GM19467 (cell line): Measurements from ENCODE around the gene THAP11.
"Not testable (repeated sequence)": the region's sequence is repeated elsewhere in the genome, so short reads cannot be mapped to it uniquely, and the experiment has no call there.

ENCODE experiments used
- ATAC-seq: cut with Tn5 transposase; IDR thresholded peaks from one replicate; pipeline ENCODE4 v1.9.1; 2021; ENCODE audit warnings: mild to moderate bottlenecking, moderate library complexity; ENCODE audit not compliant: unreplicated experiment

The THAP11 gene

GRCh38 chr16:67833415-67834241 lies 8.5 kb upstream of the THAP11 start:
- peak; percentile 94 for ATAC-seq

DNA sequence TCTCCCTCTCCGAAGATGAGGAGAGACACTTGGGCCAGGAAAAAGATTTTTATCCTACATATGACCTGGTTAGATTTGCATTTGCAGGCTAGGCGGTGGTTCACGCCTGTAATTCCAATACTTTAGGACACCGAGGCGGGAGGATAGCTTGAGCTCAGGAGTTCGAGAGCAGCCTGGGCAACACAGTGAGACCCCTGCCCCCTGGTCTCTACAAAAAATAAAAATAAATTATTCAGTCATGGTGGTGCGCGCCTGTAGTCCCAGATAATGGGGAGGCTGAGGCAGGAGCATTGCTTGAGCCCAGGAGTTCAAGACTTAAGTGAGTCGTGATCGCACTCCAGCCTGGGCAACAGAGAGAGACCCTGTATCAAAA lies 7.9 kb upstream of the THAP11 start:
- ATAC-seq, result no peak

GRCh38 chr16:67837190-67837589 lies 4.9 kb upstream of the THAP11 start:
- not testable (repeated sequence) for ATAC-seq

DNA sequence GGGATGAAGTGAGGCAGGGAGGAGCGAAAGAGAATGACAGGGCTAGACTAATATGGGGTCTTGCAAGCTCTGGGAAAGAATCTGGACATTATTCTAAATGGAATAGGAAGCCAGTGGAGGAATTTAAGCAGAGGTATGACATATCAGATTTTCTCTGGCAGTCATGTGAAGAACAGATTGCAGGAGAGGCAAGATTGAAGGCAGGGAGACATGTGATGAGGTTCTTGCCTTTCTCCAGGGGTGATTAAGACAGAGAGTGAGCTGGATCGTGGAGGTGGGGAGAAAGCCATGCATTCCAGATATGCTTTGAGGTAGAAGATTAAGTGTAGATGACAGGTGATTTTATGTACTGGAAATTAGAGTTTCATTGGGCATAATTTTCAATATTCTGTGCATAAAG lies 4.3 kb upstream of the THAP11 start:
- no peak for ATAC-seq

DNA sequence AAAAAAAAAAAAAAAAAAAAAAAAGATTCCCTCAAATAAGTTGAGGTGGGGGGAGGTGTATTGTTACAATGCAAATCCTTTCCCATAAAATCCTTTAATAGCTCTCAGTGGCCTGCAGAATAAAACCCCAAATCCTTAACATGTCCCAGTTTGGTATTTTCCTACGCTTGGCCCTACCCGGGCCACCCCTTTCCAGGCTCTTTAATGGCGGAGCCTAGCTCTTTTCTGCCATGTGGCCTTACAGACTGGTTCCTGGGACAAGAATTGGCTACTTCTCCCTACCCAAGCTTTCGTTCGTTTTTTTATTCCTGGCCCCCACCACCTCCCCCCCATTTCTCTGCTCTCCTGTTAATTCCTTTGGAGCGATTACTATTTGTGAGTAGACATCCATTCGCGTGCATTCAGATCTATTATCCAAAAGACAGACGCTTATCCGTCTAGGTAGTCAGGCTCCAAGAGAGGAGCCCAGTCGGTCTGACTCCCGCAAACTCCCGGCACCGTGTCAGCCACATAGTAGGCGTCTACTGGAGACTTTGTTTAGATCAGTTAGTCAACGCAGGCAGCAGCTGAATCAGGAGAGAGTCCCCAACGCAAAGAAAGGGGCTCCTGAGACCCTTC lies 813 bp upstream of the THAP11 start:
- ATAC-seq, result no peak

- peak; percentile 2 for ATAC-seq
Measured at GRCh38 chr16:67842509-67843342, 606 bp downstream of the THAP11 start.

GRCh38 chr16:67843343-67843765 lies 1.2 kb downstream of the THAP11 start:
- no peak for ATAC-seq

DNA sequence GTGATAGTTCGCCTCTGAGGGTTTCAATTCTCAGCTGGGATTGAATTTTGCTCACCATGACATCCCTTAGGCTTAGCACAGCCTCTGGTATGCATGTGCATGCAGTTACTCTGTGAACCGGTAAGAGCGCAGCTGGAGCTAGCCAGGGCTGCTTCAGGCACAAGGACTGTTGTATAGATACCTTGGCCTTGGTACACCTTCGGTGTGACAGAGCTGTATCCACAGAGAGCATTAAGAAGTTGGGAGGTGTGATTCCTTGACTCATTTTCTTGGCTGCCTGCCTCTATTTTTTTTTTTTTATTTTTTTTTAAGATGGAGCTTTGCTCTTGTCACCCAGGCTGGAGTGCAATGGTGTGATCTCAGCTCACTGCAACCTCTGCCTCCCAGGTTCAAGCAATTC lies 2.4 kb downstream of the THAP11 start:
- no peak for ATAC-seq

- ATAC-seq, result no peak
Measured at GRCh38 chr16:67845291-67846062, 3.4 kb downstream of the THAP11 start.

DNA sequence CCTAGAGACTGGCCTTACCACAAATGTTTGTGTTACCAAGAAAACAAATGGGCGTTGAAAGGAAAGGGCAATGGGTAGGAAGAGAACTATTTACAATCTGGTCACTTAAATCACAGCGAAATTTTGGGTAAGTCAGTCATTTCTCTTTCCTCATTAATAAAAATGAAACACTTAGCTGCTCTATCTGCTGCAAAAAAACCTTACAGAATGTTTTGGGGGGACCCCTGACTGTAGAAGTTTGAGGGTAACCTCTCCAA lies 3.9 kb downstream of the THAP11 start:
- ATAC-seq, result no peak

DNA sequence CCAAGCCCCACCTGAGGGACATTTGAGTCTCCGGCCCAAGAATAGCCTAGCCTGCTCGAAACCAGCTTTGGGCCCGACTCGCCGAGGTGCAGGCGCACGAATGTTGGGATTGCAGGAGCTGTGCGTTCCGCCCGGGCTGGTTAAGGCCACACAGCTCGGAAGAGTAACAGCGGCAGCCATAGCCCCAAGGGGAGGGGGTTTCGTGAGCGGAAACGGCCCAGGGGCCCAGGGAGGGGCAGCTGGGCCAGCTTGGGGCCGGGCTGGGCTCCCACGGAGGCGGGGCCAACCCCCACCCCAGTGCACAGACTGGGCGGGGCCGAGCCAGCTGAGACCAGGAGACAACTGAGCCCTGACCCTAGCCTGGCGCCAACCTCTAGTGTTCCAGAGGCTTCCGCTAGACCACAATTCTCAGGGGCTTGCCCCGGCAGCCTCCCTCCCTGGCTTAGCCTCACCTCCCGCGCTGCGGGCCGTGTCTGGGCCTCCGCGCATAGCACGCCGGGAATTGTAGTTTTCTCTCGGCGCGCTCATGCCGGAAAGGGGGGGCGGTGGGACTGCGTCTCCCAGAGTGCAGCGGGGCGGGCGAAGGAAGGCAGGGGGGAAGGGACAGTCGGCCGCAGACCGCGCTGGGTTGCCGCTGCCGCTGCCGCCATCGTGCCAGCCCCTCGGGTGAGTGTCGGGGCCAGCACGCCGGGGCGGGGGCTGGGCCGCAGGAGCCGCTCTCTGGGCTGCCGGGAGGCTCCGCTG lies 4.4 kb downstream of the THAP11 start, which contains the start of gene NUTF2:
TSS of gene NUTF2 (plus strand) at position 614 of the 744 bp plus-strand sequence. CDS start 18,198 bp downstream, outside the sequence.
- ATAC-seq, result peak; percentile 52

- ATAC-seq, result peak; percentile 29
Measured at GRCh38 chr16:67847064-67847861, 5.1 kb downstream of the THAP11 start, which contains the start of gene CENPT. CENPT (minus strand) TSS chr16:67847693; CDS start chr16:67833859, 13,834 bp downstream.

DNA sequence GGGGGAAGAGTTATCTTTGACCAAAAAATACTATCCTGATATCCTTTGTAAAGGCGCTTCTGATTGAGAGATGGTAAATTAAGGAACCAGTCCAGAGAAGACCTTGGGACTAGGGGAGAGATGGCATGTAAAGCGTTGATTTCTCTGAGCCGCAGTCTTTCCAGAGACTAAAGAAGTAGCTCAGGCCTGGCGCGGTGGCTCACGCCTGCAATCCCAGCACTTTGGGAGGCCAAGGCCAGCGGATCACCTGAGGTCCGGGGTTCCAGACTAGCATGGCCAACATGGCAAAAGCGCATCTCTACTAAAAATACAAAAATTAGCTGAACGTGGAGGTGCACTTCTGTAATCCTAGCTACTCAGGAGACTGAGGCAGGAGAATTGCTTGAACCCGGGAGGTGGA lies 6.0 kb downstream of the THAP11 start:
- ATAC-seq, result no peak

- ATAC-seq, result no peak
Measured at GRCh38 chr16:67853670-67854069, 11.6 kb downstream of the THAP11 start.

DNA sequence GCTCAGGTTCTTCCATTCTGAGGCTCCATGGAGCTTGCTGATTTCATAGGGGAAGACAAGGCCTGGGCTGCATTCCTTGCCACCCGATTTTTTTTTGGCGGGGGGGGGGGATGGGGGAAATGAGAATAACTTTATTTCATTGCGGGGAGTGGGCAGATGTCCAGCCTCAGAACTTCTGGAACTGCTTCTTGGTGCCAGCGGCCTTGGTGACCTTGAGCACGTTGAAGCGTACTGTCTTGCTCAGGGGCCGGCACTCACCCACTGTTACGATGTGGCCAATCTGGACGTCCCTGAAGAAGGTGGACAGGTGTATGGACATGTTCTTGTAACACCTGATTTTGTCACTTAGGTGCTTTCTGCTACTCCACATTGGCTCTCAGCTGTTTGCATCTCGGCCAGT lies 13.7 kb downstream of the THAP11 start:
- ATAC-seq, result no peak

DNA sequence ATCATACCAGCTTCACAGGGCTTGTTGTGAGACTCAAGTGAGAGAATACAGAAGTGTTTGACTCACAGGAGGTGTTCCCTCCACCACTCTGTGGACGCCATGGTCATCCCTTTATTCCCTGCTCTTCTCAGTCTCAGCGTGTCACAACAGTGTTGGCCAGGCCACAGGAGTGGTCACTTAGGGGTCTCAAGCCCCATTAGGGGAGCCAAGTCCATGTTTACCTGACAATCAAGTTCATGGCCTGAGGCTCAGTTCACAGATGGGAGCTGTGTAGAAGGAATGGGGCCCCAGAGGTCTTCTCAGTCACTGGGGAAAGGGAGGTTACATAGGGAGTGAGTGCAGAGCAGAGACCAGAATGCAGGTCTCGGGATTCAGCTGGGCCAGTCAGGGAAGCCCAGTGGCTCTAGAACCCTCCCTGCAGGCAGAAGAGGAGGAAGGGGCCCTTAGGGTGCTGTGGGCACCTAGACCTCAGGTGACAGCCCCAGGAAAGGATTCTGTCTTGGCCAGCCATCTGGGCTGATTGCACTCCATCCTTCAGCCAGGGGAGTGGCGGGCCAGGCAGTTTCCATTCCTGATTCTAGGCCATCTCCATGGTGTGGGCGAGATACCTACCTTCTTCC lies 14.9 kb downstream of the THAP11 start:
- ATAC-seq, result no peak

DNA sequence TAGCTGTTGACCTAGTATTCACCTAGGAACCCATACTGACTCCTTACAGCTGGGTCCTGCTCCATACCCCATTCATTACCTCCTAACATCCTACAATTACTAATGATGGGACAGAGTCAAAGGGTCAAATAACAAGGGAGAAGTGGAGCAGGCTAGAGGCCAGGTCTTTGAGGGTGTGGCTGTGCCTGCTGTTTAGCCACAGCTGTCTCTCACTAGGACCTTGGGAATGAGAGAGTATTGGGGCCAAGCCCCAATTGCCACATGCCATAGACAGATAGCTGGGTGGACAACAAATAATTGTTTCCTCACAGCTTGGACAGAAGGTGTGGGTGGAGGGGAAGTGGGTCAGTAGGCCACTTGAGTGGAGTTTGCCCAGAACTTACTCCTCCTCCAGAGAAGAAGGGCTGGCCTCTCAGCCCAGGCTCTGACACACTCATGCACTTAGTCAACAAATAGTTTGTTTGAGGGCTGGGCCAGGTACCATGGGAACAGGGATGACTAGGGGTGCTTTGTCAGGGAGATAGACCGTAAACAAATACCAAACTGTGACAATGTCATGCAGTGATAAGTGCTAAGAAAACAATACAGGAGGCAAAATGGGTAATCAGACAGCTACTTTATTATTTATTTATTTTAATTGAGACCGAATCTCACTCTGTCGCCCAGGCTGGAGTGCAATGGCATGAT lies 15.6 kb downstream of the THAP11 start:
- ATAC-seq, result no peak

- no peak for ATAC-seq
Measured at GRCh38 chr16:67858500-67858899, 16.4 kb downstream of the THAP11 start.
